ENCODE measurements around the gene KY.

Gene KY

DNA sequence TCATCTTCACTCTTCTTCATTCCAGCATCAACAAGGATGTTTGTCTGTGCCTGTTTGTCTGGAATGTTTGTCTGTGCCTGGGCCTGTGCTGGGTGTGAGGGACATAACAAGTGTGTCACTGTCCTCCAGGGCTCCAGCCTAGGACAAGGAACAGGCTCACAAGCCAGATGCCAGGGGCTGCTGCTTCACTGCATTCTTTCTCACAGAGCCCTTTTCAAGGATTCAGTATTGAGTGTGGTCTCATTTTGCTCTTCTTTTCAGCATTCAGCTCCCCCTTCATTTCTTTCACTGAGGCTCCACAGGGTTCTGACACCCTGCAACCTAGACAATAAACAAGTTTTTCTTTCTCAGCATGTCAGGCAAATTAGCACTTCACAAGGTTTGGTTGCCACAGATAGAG, 43.6 kb upstream of the KY start:
- H3K36me3 ChIP-seq (ENCODE audit: control insufficient read depth in 4 of 4, insufficient read depth in 4 of 4, low read length in 3 of 4), result no peaks in the 10 kb centered on the region
- H3K27me3 ChIP-seq (replicated peaks in 2 of 5; ENCODE audit: control insufficient read depth in 4 of 5, insufficient read depth in 5 of 5, low read length in 4 of 5), result no peaks in the 10 kb centered on the region
- no peak overlapping the region for H3K4me3 ChIP-seq (ENCODE audit: control insufficient read depth in 1 of 7, extremely low read depth in 1 of 7, insufficient read depth in 4 of 7, low read depth in 2 of 7, low read length in 6 of 7)
- no peak overlapping the region for H3K27ac ChIP-seq (ENCODE audit: insufficient read depth in 1 of 2, low read depth in 1 of 2, low read length in 2 of 2, poor library complexity in 1 of 2, severe bottlenecking in 2 of 2)
- DNase-seq, result no peak
- ChIA-PET POLR2A (no interaction called here), CTCF (no interaction called here)
- peaks cover 2 to 12% (median 3%) of the 10 kb centered on the region in 4 experiments for H3K4me1 ChIP-seq (ENCODE audit: control extremely low read depth in 1 of 4, control insufficient read depth in 4 of 4, insufficient read depth in 4 of 4, low read length in 3 of 4)
- no peaks in the 10 kb centered on the region for H3K9me3 ChIP-seq (ENCODE audit: control extremely low read depth in 1 of 5, control insufficient read depth in 4 of 5, insufficient read depth in 2 of 5, low read depth in 1 of 5, low read length in 4 of 5)

- 97% methylated on average over 6 of the region's 7 CpGs for WGBS (ENCODE audit: insufficient coverage)
- CTCF ChIA-PET, result no interaction called here
- H3K27ac ChIP-seq (ENCODE audit: insufficient read depth in 1 of 2, low read depth in 1 of 2, low read length in 2 of 2, poor library complexity in 1 of 2, severe bottlenecking in 2 of 2), result no peak overlapping the region
These were observed 43.0 kb upstream of the KY start for GRCh38 chr3:134693804-134694203.

GRCh38 chr3:134693226-134693625, 42.4 kb upstream of the KY start:
- Histone ChIP-seq H3K4me1 (ENCODE audit: control extremely low read depth in 1 of 4, control insufficient read depth in 4 of 4, insufficient read depth in 4 of 4, low read length in 3 of 4) (peaks cover 2 to 12% (median 3%) of the 10 kb centered on the region in 4 experiments), H3K36me3 (ENCODE audit: control insufficient read depth in 4 of 4, insufficient read depth in 4 of 4, low read length in 3 of 4) (no peaks in the 10 kb centered on the region), H3K27ac (ENCODE audit: insufficient read depth in 1 of 2, low read depth in 1 of 2, low read length in 2 of 2, poor library complexity in 1 of 2, severe bottlenecking in 2 of 2) (no peak overlapping the region), H3K9me3 (ENCODE audit: control extremely low read depth in 1 of 5, control insufficient read depth in 4 of 5, insufficient read depth in 2 of 5, low read depth in 1 of 5, low read length in 4 of 5) (no peaks in the 10 kb centered on the region), H3K27me3 (replicated peaks in 2 of 5; ENCODE audit: control insufficient read depth in 4 of 5, insufficient read depth in 5 of 5, low read length in 4 of 5) (no peaks in the 10 kb centered on the region), H3K4me3 (ENCODE audit: control insufficient read depth in 1 of 7, extremely low read depth in 1 of 7, insufficient read depth in 4 of 7, low read depth in 2 of 7, low read length in 6 of 7) (no peak overlapping the region)
- no peak for DNase-seq
- 98% methylated on average over 4 of the region's 4 CpGs for WGBS (ENCODE audit: insufficient coverage)
- ChIA-PET CTCF (interaction anchor here (1.0 kb wide), 1 partner anchor 811 kb away, joined by 3 read pairs; no protein-coding TSS in a partner anchor), POLR2A (no interaction called here)

More at GRCh38 chr3:134693804-134694203, 43.0 kb upstream of the KY start:
- Histone ChIP-seq H3K4me3 (ENCODE audit: control insufficient read depth in 1 of 7, extremely low read depth in 1 of 7, insufficient read depth in 4 of 7, low read depth in 2 of 7, low read length in 6 of 7) (no peak overlapping the region), H3K36me3 (ENCODE audit: control insufficient read depth in 4 of 4, insufficient read depth in 4 of 4, low read length in 3 of 4) (no peaks in the 10 kb centered on the region), H3K9me3 (ENCODE audit: control extremely low read depth in 1 of 5, control insufficient read depth in 4 of 5, insufficient read depth in 2 of 5, low read depth in 1 of 5, low read length in 4 of 5) (no peaks in the 10 kb centered on the region), H3K27me3 (replicated peaks in 2 of 5; ENCODE audit: control insufficient read depth in 4 of 5, insufficient read depth in 5 of 5, low read length in 4 of 5) (no peaks in the 10 kb centered on the region), H3K4me1 (ENCODE audit: control extremely low read depth in 1 of 4, control insufficient read depth in 4 of 4, insufficient read depth in 4 of 4, low read length in 3 of 4) (peaks cover 2 to 12% (median 3%) of the 10 kb centered on the region in 4 experiments)
- DNase-seq, result no peak
- POLR2A ChIA-PET, result no interaction called here

DNA sequence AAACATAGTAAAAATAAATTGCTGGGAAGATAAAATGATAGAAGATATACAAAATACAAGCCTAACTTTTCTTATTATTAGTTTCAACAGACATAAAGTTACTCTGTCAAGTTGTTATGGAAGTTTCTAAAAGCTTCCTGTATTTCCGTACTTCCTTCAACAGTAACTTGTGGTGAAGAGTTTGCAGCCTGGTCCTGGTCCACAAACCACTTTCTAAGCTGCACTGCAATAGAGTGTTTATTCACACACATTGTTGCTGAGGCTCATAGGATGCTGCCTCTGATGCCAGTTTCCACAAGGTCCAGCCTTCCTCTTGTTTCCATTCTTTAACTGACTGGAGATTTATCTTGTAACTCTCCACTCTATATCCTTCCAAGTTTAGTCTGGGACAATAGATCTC, 39.4 kb upstream of the KY start:
- ChIA-PET POLR2A (no interaction called here), CTCF (interaction anchor here (0.6 kb wide), 1 partner anchor 643 kb away, joined by 4 read pairs; no protein-coding TSS in a partner anchor)
- peak in 2 of 3 donors; percentile 66 to 70 for DNase-seq
- WGBS (ENCODE audit: insufficient coverage), result 29% methylated on average over 1 of the region's 1 CpG
- Histone ChIP-seq H3K36me3 (ENCODE audit: control insufficient read depth in 4 of 4, insufficient read depth in 4 of 4, low read length in 3 of 4) (no peaks in the 10 kb centered on the region), H3K4me3 (ENCODE audit: control insufficient read depth in 1 of 7, extremely low read depth in 1 of 7, insufficient read depth in 4 of 7, low read depth in 2 of 7, low read length in 6 of 7) (no peak overlapping the region), H3K9me3 (ENCODE audit: control extremely low read depth in 1 of 5, control insufficient read depth in 4 of 5, insufficient read depth in 2 of 5, low read depth in 1 of 5, low read length in 4 of 5) (no peaks in the 10 kb centered on the region), H3K27ac (ENCODE audit: insufficient read depth in 1 of 2, low read depth in 1 of 2, low read length in 2 of 2, poor library complexity in 1 of 2, severe bottlenecking in 2 of 2) (peak overlapping the region in 1 of 2 experiments; percentile 9), H3K4me1 (ENCODE audit: control extremely low read depth in 1 of 4, control insufficient read depth in 4 of 4, insufficient read depth in 4 of 4, low read length in 3 of 4) (peaks cover 2 to 12% (median 3%) of the 10 kb centered on the region in 4 experiments), H3K27me3 (replicated peaks in 2 of 5; ENCODE audit: control insufficient read depth in 4 of 5, insufficient read depth in 5 of 5, low read length in 4 of 5) (no peaks in the 10 kb centered on the region)

DNA sequence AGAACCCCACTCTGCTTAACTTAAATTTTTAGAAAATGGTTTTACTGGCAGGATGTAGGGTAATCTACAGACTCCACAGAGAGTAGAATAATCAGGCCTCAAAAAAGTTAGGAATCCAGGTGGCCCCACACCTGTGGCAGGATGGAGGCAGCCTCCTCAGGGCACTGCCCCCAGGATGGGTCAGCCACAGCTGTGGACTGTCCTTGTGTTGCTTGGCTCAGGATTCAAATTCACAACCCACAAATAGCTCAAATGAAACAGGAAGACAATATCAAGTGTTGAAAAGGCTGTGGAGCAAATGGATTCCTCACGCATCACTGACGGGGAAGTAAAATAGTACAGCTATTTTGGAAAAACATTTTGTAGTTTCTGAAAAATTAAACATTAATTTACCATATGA, 36.8 kb upstream of the KY start:
- Histone ChIP-seq H3K4me3 (ENCODE audit: control insufficient read depth in 1 of 7, extremely low read depth in 1 of 7, insufficient read depth in 4 of 7, low read depth in 2 of 7, low read length in 6 of 7) (no peak overlapping the region), H3K9me3 (ENCODE audit: control extremely low read depth in 1 of 5, control insufficient read depth in 4 of 5, insufficient read depth in 2 of 5, low read depth in 1 of 5, low read length in 4 of 5) (no peaks in the 10 kb centered on the region), H3K4me1 (ENCODE audit: control extremely low read depth in 1 of 4, control insufficient read depth in 4 of 4, insufficient read depth in 4 of 4, low read length in 3 of 4) (peaks cover 2 to 12% (median 3%) of the 10 kb centered on the region in 4 experiments), H3K27me3 (replicated peaks in 2 of 5; ENCODE audit: control insufficient read depth in 4 of 5, insufficient read depth in 5 of 5, low read length in 4 of 5) (no peaks in the 10 kb centered on the region), H3K36me3 (ENCODE audit: control insufficient read depth in 4 of 4, insufficient read depth in 4 of 4, low read length in 3 of 4) (no peaks in the 10 kb centered on the region), H3K27ac (ENCODE audit: insufficient read depth in 1 of 2, low read depth in 1 of 2, low read length in 2 of 2, poor library complexity in 1 of 2, severe bottlenecking in 2 of 2) (no peak overlapping the region)
- DNase-seq, result no peak
- ChIA-PET CTCF (interaction anchor here (1.1 to 1.8 kb wide), 4 partner anchors 9 to 67 kb away, joined by 3 to 5 read pairs (median 3); no protein-coding TSS in a partner anchor), POLR2A (no interaction called here)
- WGBS (ENCODE audit: insufficient coverage), result no CpG with 5 or more reads among the region's 2 CpGs

GRCh38 chr3:134685929-134686802, 35.3 kb upstream of the KY start:
- Histone ChIP-seq H3K4me3 (ENCODE audit: control insufficient read depth in 1 of 7, extremely low read depth in 1 of 7, insufficient read depth in 4 of 7, low read depth in 2 of 7, low read length in 6 of 7) (no peak overlapping the region), H3K27me3 (replicated peaks in 2 of 5; ENCODE audit: control insufficient read depth in 4 of 5, insufficient read depth in 5 of 5, low read length in 4 of 5) (no peaks in the 10 kb centered on the region), H3K36me3 (ENCODE audit: control insufficient read depth in 4 of 4, insufficient read depth in 4 of 4, low read length in 3 of 4) (no peaks in the 10 kb centered on the region), H3K27ac (ENCODE audit: insufficient read depth in 1 of 2, low read depth in 1 of 2, low read length in 2 of 2, poor library complexity in 1 of 2, severe bottlenecking in 2 of 2) (no peak overlapping the region), H3K9me3 (ENCODE audit: control extremely low read depth in 1 of 5, control insufficient read depth in 4 of 5, insufficient read depth in 2 of 5, low read depth in 1 of 5, low read length in 4 of 5) (no peaks in the 10 kb centered on the region), H3K4me1 (ENCODE audit: control extremely low read depth in 1 of 4, control insufficient read depth in 4 of 4, insufficient read depth in 4 of 4, low read length in 3 of 4) (peaks cover 2 to 10% (median 3%) of the 10 kb centered on the region in 4 experiments)
- no peak for DNase-seq
- WGBS (ENCODE audit: insufficient coverage), result 98% methylated on average over 7 of the region's 7 CpGs
- POLR2A ChIA-PET, result no interaction called here
- CTCF ChIA-PET, result no interaction called here

DNA sequence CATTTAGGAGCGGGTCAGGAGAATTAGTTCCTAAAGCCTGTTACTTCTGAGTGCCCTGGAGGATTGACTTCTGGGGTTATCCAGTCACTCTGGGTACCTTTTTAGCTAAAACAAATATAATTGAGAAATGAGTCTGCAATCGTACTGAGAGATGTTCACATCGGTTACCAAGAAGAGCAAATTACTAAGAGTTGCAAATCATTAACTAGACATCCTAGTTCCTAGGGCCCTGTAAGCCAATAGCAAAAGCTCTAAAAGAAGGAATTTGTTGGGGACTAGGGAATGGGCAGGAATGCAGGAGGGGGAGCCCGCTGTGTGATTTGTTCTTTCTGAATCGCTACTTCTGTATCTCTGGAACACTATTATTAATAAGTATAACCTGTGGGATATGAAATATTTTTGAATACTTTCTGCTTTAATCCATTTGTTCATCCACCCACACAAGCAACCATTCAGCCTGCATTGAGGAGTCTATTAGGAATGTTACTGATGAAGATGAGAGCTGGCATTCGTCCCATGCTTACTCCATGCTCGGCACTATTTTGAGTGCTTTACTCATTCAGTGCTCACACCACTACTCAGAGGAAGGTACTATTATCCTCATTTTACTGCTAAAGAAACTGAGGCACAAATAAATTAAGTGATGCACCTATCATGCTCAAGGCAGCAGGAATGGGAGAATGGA, 31.5 kb upstream of the KY start:
- Histone ChIP-seq H3K4me3 (ENCODE audit: control insufficient read depth in 1 of 7, extremely low read depth in 1 of 7, insufficient read depth in 4 of 7, low read depth in 2 of 7, low read length in 6 of 7) (no peak overlapping the region), H3K36me3 (ENCODE audit: control insufficient read depth in 4 of 4, insufficient read depth in 4 of 4, low read length in 3 of 4) (no peaks in the 10 kb centered on the region), H3K9me3 (ENCODE audit: control extremely low read depth in 1 of 5, control insufficient read depth in 4 of 5, insufficient read depth in 2 of 5, low read depth in 1 of 5, low read length in 4 of 5) (no peaks in the 10 kb centered on the region), H3K4me1 (ENCODE audit: control extremely low read depth in 1 of 4, control insufficient read depth in 4 of 4, insufficient read depth in 4 of 4, low read length in 3 of 4) (no peaks in the 10 kb centered on the region), H3K27me3 (replicated peaks in 2 of 5; ENCODE audit: control insufficient read depth in 4 of 5, insufficient read depth in 5 of 5, low read length in 4 of 5) (no peaks in the 10 kb centered on the region), H3K27ac (ENCODE audit: insufficient read depth in 1 of 2, low read depth in 1 of 2, low read length in 2 of 2, poor library complexity in 1 of 2, severe bottlenecking in 2 of 2) (no peak overlapping the region)
- WGBS (ENCODE audit: insufficient coverage), result 100% methylated on average over 2 of the region's 7 CpGs
- DNase-seq, result no peak
- ChIA-PET POLR2A (no interaction called here), CTCF (no interaction called here)

Data from common myeloid progenitor, CD34-positive (primary cell).